Measurements from ENCODE around the gene GCAT. TPM values are rescaled to one million over a fixed set of nuclear protein-coding genes. Genes with fewer than 3 reads are reported as not detected.
A peak's percentile ranks its signal among the peaks of the same experiment; 100 is the strongest.

The GCAT gene
- polyA plus RNA-seq, 1 of the 3 experiments (the other 2 are of a cell fraction) = 24.2 TPM

GRCh38 chr22:37848587-37849088 is 40.9 kb downstream of the GCAT start (continued):
- TF ChIP-seq, protein P1, sequence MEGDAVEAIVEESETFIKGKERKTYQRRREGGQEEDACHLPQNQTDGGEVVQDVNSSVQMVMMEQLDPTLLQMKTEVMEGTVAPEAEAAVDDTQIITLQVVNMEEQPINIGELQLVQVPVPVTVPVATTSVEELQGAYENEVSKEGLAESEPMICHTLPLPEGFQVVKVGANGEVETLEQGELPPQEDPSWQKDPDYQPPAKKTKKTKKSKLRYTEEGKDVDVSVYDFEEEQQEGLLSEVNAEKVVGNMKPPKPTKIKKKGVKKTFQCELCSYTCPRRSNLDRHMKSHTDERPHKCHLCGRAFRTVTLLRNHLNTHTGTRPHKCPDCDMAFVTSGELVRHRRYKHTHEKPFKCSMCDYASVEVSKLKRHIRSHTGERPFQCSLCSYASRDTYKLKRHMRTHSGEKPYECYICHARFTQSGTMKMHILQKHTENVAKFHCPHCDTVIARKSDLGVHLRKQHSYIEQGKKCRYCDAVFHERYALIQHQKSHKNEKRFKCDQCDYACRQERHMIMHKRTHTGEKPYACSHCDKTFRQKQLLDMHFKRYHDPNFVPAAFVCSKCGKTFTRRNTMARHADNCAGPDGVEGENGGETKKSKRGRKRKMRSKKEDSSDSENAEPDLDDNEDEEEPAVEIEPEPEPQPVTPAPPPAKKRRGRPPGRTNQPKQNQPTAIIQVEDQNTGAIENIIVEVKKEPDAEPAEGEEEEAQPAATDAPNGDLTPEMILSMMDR (IDR thresholded peaks at IDR 0.05) = no peak
- no peak for TF ChIP-seq RXRA (IDR thresholded peaks at IDR 0.05; ENCODE audit: borderline replicate concordance, low read depth)

DNA sequence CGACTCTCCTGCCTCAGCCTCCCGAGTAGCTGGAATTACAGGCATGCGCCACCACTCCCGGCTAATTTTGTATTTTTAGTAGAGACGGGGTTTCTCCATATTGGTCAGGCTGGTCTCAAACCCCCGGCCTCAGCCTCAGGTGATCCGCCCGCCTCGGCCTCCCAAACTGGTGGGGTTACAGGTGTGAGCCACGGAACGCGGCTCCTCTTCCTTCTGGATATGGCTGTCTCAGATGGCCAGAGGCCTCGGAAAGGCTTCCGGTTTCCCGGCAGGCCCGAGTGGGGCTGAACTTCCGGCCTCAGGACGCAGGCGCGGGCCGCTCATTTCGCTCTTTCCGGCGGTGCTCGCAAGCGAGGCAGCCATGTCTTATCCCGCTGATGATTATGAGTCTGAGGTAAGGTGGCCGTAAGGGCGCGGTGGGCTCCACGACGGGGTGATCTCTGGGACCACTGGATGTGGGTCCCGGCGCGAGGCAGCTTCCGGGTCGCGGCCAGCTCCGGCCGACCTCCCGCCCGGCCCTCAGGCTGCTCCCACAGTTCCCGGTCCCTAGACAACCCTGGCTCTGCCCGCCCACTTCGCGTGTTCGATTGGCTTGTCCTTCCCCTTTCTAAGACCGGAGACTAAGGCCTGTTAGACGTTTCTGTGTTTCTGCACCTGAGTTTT is 41.5 kb downstream of the GCAT start, which contains the start of gene EIF3L:
TSS of gene EIF3L (plus strand) at position 331 of the 663 bp plus-strand sequence. CDS start at position 362, 31 bp downstream.
- Histone ChIP-seq H3K79me2 (ENCODE audit: insufficient read depth) (peaks cover 63% of the 10 kb centered on the region), H3K27ac (ENCODE audit: low read depth in 2 of 2, low read length in 1 of 2) (peak within 1 kb of the TSS; percentile 19 to 89), H3F3A (replicated peaks; ENCODE audit: insufficient read depth) (peaks cover 26% of the 10 kb centered on the region), H4K20me1 (ENCODE audit: insufficient read depth) (peaks cover 6% of the 10 kb centered on the region; the same call in 1 of the 2 replicates), H3K9me2 (no peaks in the 10 kb centered on the region), H3K9me3 (peaks cover 10% of the 10 kb centered on the region; the same call in 1 of the 2 replicates), H3K36me3 (replicated peaks in 1 of 2; ENCODE audit: control insufficient read depth in 1 of 2, insufficient read depth in 2 of 2, low read length in 1 of 2) (peaks cover 31 to 45% of the 10 kb centered on the region in 2 experiments), H2AFZ (ENCODE audit: low read depth) (peak within 1 kb of the TSS; percentile 91), H3K4me2 (peak within 1 kb of the TSS; percentile 98), H3K4me1 (ENCODE audit: control insufficient read depth in 1 of 2, insufficient read depth in 2 of 2, low read depth in 1 of 2, low read length in 1 of 2) (peaks cover 11 to 13% of the 10 kb centered on the region in 2 experiments; a peak in 3 of 4 replicates), H3K27me3 (ENCODE audit: insufficient read depth) (no peaks in the 10 kb centered on the region), H3K4me3 (ENCODE audit: low read depth in 2 of 2, low read length in 1 of 2) (peak within 1 kb of the TSS; percentile 79 to 98), H3K9ac (peak within 1 kb of the TSS; percentile 92)
- peak; percentile 96 for DNase-seq
- ChIA-PET POLR2A (no interaction called here), CTCF (interaction anchor here (0.8 to 4.0 kb wide), 3 partner anchors 9 to 32 kb away, joined by 3 to 15 read pairs (median 13); no protein-coding TSS in a partner anchor)
- WGBS (ENCODE audit: low lambda C conversion rate) = under 1% methylated on average over 29 of the region's 49 CpGs
- TF ChIP-seq, protein P2, sequence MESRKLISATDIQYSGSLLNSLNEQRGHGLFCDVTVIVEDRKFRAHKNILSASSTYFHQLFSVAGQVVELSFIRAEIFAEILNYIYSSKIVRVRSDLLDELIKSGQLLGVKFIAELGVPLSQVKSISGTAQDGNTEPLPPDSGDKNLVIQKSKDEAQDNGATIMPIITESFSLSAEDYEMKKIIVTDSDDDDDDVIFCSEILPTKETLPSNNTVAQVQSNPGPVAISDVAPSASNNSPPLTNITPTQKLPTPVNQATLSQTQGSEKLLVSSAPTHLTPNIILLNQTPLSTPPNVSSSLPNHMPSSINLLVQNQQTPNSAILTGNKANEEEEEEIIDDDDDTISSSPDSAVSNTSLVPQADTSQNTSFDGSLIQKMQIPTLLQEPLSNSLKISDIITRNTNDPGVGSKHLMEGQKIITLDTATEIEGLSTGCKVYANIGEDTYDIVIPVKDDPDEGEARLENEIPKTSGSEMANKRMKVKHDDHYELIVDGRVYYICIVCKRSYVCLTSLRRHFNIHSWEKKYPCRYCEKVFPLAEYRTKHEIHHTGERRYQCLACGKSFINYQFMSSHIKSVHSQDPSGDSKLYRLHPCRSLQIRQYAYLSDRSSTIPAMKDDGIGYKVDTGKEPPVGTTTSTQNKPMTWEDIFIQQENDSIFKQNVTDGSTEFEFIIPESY (IDR thresholded peaks at IDR 0.05; ENCODE audit: borderline replicate concordance, low read depth) = no peak; the same call in 1 of the 2 replicates
- TF ChIP-seq JUND (IDR thresholded peaks at IDR 0.05) = no peak
- no peak for TF ChIP-seq MEF2A (IDR thresholded peaks at IDR 0.05; ENCODE audit: borderline replicate concordance, low read depth)
- no peak for TF ChIP-seq FOSL2 (IDR thresholded peaks at IDR 0.05; ENCODE audit: borderline replicate concordance, low read depth)
- TF ChIP-seq TAF1 (IDR thresholded peaks at IDR 0.05; ENCODE audit: borderline replicate concordance, low read depth, low read length) = peak; percentile 90
- TF ChIP-seq EP300 (IDR thresholded peaks at IDR 0.05; ENCODE audit: borderline replicate concordance in 1 of 2, low read depth in 1 of 2, low read length in 1 of 2) = no peak
- TF ChIP-seq, protein P3, sequence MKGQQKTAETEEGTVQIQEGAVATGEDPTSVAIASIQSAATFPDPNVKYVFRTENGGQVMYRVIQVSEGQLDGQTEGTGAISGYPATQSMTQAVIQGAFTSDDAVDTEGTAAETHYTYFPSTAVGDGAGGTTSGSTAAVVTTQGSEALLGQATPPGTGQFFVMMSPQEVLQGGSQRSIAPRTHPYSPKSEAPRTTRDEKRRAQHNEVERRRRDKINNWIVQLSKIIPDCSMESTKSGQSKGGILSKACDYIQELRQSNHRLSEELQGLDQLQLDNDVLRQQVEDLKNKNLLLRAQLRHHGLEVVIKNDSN (IDR thresholded peaks at IDR 0.05; ENCODE audit: borderline replicate concordance, low read depth) = no peak
- no peak for TF ChIP-seq RXRA (IDR thresholded peaks at IDR 0.05; ENCODE audit: borderline replicate concordance, low read depth)
- peak; percentile 43 for TF ChIP-seq CHD2 (IDR thresholded peaks at IDR 0.05; ENCODE audit: low read length, partially characterized antibody)
- peak; percentile 94 for TF ChIP-seq GABPA (IDR thresholded peaks at IDR 0.05; ENCODE audit: low read depth)
- TF ChIP-seq PBX3 (IDR thresholded peaks at IDR 0.05) = no peak
- peak; percentile 95 for TF ChIP-seq POLR2AphosphoS5 (IDR thresholded peaks at IDR 0.05; ENCODE audit: low read depth, low read length)
- TF ChIP-seq ELF1 (IDR thresholded peaks at IDR 0.05) = peak; percentile 92
- no peak for TF ChIP-seq SMC3 (IDR thresholded peaks at IDR 0.05; ENCODE audit: low read depth, low read length)
- no peak for TF ChIP-seq NFIC (IDR thresholded peaks at IDR 0.05; ENCODE audit: borderline replicate concordance)
- TF ChIP-seq MXI1 (IDR thresholded peaks at IDR 0.05; ENCODE audit: low read depth, low read length) = peak; percentile 65; the same call in 1 of the 2 replicates
- TF ChIP-seq EZH2phosphoT487 (IDR thresholded peaks at IDR 0.05; ENCODE audit: borderline replicate concordance, low read depth) = no peak
- TF ChIP-seq TEAD4 (IDR thresholded peaks at IDR 0.05; ENCODE audit: borderline replicate concordance, insufficient read depth) = no peak
- 0 out of 2 replicates have a peak, but pooled peaks have one; percentile 75 for TF ChIP-seq SIN3A (IDR thresholded peaks at IDR 0.05; ENCODE audit: borderline replicate concordance, low read depth, low read length)
- TF ChIP-seq TCF12 (IDR thresholded peaks at IDR 0.05) = no peak
- no peak for TF ChIP-seq FOXM1 (IDR thresholded peaks at IDR 0.05; ENCODE audit: low read depth)
- no peak for TF ChIP-seq GATA2 (CRISPR knock-in tag; IDR thresholded peaks at IDR 0.05)
- TF ChIP-seq, protein P1 (IDR thresholded peaks at IDR 0.05) = no peak
